Measurements from ENCODE around the gene MELK.

DNA sequence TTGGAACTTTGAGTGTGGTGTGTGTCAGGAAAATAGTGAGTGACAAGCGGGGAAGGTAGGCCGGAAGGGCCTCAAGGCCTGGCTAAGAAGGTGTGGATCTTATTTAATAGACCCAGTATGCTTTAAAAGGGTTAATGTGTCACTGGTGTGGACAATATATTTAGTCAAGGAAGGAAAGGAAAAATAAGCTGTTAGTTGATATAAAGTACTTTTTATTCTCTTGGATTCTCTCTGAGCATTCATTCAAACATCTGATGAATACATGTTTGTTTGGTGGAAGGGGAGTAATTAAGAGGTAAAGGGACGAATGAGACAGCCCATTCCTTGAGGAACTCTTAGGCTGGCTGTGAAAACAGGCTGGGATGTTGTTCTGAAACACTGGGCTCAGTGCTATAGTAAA is 98.9 kb downstream of the MELK start:
- TF ChIP-seq, protein P1, sequence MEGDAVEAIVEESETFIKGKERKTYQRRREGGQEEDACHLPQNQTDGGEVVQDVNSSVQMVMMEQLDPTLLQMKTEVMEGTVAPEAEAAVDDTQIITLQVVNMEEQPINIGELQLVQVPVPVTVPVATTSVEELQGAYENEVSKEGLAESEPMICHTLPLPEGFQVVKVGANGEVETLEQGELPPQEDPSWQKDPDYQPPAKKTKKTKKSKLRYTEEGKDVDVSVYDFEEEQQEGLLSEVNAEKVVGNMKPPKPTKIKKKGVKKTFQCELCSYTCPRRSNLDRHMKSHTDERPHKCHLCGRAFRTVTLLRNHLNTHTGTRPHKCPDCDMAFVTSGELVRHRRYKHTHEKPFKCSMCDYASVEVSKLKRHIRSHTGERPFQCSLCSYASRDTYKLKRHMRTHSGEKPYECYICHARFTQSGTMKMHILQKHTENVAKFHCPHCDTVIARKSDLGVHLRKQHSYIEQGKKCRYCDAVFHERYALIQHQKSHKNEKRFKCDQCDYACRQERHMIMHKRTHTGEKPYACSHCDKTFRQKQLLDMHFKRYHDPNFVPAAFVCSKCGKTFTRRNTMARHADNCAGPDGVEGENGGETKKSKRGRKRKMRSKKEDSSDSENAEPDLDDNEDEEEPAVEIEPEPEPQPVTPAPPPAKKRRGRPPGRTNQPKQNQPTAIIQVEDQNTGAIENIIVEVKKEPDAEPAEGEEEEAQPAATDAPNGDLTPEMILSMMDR (IDR thresholded peaks at IDR 0.05; ENCODE audit: poor library complexity): no peak
- TF ChIP-seq EZH2phosphoT487 (IDR thresholded peaks at IDR 0.05; ENCODE audit: low read depth, severe bottlenecking, unreplicated experiment) (no peak), EZH2 (IDR thresholded peaks at IDR 0.05; ENCODE audit: borderline replicate concordance) (no peak)

All from hepatocyte (in vitro differentiated cells).